K562 (cell line): ENCODE results near the gene CENPN. TPM values are rescaled to one million over a fixed set of nuclear protein-coding genes. Genes with fewer than 3 reads are reported as not detected.

Experiments used
- ATF3 ChIP-seq, 2 experiments: fragments of 450-650 bp in 1 of 2; sonication (generic) in 1 of 2; formaldehyde crosslinking in 1 of 2; IDR thresholded peaks in 1 of 2; conservative IDR thresholded peaks in 1 of 2; 2 replicates each; pipeline versions ENCODE4 v1.6.1 to v1.8.1; 2016 to 2023; ENCODE audit warnings: mild to moderate bottlenecking in 2 of 2, moderate library complexity in 2 of 2, inconsistent platforms in 1 of 2, missing genetic modification reagents in 1 of 2
- BRD9 ChIP-seq: fragments of 450-650 bp; IDR thresholded peaks from 2 replicates; pipeline ENCODE4 v1.6.1; 2018; ENCODE audit warnings: low read depth; ENCODE audit not compliant: partially characterized antibody
- DMBX1 ChIP-seq: fragments of 250-450 bp; sonication (Bioruptor Pico); IDR thresholded peaks from 2 replicates; pipeline ENCODE4 v1.8.0; 2022; ENCODE audit warnings: inconsistent platforms, mild to moderate bottlenecking, moderate library complexity, borderline replicate concordance
- ETS2 ChIP-seq: IDR thresholded peaks from 2 replicates; pipeline ENCODE4 v1.6.1; 2016; ENCODE audit warnings: borderline replicate concordance, missing genetic modification characterization, mild to moderate bottlenecking, moderate library complexity, missing compliant biosample characterization; ENCODE audit not compliant: poor library complexity, severe bottlenecking
- HNRNPK ChIP-seq: fragments of 200-400 bp; formaldehyde crosslinking; IDR thresholded peaks from one replicate; pipeline ENCODE4 v1.6.1; 2018; ENCODE audit warnings: mild to moderate bottlenecking, low read depth, low read length; ENCODE audit not compliant: poor library complexity, severe bottlenecking
- MCM7 ChIP-seq, 2 experiments: fragments of 450-650 bp; IDR thresholded peaks; 2 replicates each; pipeline ENCODE4 v1.6.1; 2016 to 2018
- MIER1 ChIP-seq: fragments of 450-650 bp; IDR thresholded peaks from 2 replicates; pipeline ENCODE4 v1.6.1; 2016; ENCODE audit warnings: antibody characterized with exemption, mild to moderate bottlenecking, low read depth
- NR0B1 ChIP-seq: fragments of 450-650 bp; IDR thresholded peaks from one replicate; pipeline ENCODE4 v1.6.1; 2018; ENCODE audit warnings: mild to moderate bottlenecking, moderate library complexity; ENCODE audit not compliant: partially characterized antibody
- NR1H2 ChIP-seq: sonication (generic); formaldehyde crosslinking; IDR thresholded peaks from 2 replicates; pipeline ENCODE4 v1.4.0; 2020; ENCODE audit warnings: mild to moderate bottlenecking, missing genetic modification reagents
- SPI1 ChIP-seq: IDR thresholded peaks from 2 replicates; pipeline ENCODE4 v1.6.1; 2011; ENCODE audit warnings: low read depth, low read length, control low read depth, borderline replicate concordance
- TEAD2 ChIP-seq: fragments of 450-650 bp; IDR thresholded peaks from 2 replicates; pipeline ENCODE4 v1.6.1; 2016; ENCODE audit warnings: missing genetic modification characterization, control low read depth, missing compliant biosample characterization
- ZBTB26 ChIP-seq: fragments of 450-650 bp; formaldehyde crosslinking; IDR thresholded peaks from 2 replicates; pipeline ENCODE4 v1.4.0; 2022; ENCODE audit warnings: missing genetic modification characterization
- ZBTB33 ChIP-seq: sonication (generic); formaldehyde crosslinking; IDR thresholded peaks from 2 replicates; pipeline ENCODE4 v1.8.1; 2023; ENCODE audit warnings: mild to moderate bottlenecking, missing genetic modification reagents
- ZC3H4 ChIP-seq: sonication (generic); formaldehyde crosslinking; IDR thresholded peaks from 2 replicates; pipeline ENCODE4 v1.9.0; 2021; ENCODE audit warnings: missing genetic modification reagents, borderline replicate concordance
- ZNF12 ChIP-seq: sonication (generic); formaldehyde crosslinking; IDR thresholded peaks from 2 replicates; pipeline ENCODE4 v1.4.0; 2020; ENCODE audit warnings: mild to moderate bottlenecking, missing genetic modification reagents
- ZNF133 ChIP-seq: fragments of 250-450 bp; sonication (Bioruptor Pico); IDR thresholded peaks from 2 replicates; pipeline ENCODE4 v1.4.0; 2020; ENCODE audit warnings: mild to moderate bottlenecking
- ZNF263 ChIP-seq: sonication (generic); formaldehyde crosslinking; IDR thresholded peaks from 2 replicates; pipeline ENCODE4 v1.8.0; 2022; ENCODE audit warnings: mild to moderate bottlenecking, missing genetic modification reagents, borderline replicate concordance
- ZNF408 ChIP-seq: fragments of 250-450 bp; sonication (Bioruptor Pico); IDR thresholded peaks from 2 replicates; pipeline ENCODE4 v1.4.0; 2020; ENCODE audit warnings: low read depth, mild to moderate bottlenecking, moderate library complexity
- ZNF507 ChIP-seq: conservative IDR thresholded peaks from 2 replicates; pipeline ENCODE4 v1.6.1; 2017; ENCODE audit warnings: missing genetic modification characterization, missing compliant biosample characterization
- ZNF830 ChIP-seq: fragments of 250-450 bp; sonication (Bioruptor Pico); IDR thresholded peaks from 2 replicates; pipeline ENCODE4 v1.5.0; 2021; ENCODE audit warnings: mild to moderate bottlenecking
- polyA plus RNA-seq, 8 experiments: library from polyadenylated mRNA; depleted of rRNA in 4 of 8; stranded (reverse) in 5 of 8; unstranded in 3 of 8; fragments of >200 nt; fragmentation: Nextera tagmentation in 2 of 8; fragmentation: Illumina TruSeq in 1 of 8; extraction: Ambion mirVana in 2 of 8; extraction: Trizol in 1 of 8; gene quantifications; 2 replicates each; pipeline versions ENCODE4 v1.2.1 to v1.2.3, GENCODE V29; 2011 to 2014; ENCODE audit warnings: inconsistent platforms in 1 of 8, missing spikeins in 1 of 8
- total RNA-seq, 7 experiments: library from RNA; depleted of rRNA in 6 of 7; stranded (reverse); fragments of >200 nt in 6 of 7; fragmentation: Illumina TruSeq in 2 of 7; extraction: Trizol in 2 of 7; gene quantifications; 2 replicates each; pipeline versions ENCODE4 v1.2.1 to v1.2.3, GENCODE V29; 2011 to 2021; ENCODE audit warnings: low replicate concordance in 1 of 7
- TF ChIP-seq, protein P1 (sequence below): sonication (generic); formaldehyde crosslinking; IDR thresholded peaks from 2 replicates; pipeline ENCODE4 v1.5.0; 2020; ENCODE audit warnings: missing genetic modification reagents

Gene CENPN
- total and polyA plus RNA-seq, 9 of the 15 experiments (the other 6 are each of a cell fraction or from before 2014, with no cell fraction given), result 92.3 to 384 (median 140) TPM

DNA sequence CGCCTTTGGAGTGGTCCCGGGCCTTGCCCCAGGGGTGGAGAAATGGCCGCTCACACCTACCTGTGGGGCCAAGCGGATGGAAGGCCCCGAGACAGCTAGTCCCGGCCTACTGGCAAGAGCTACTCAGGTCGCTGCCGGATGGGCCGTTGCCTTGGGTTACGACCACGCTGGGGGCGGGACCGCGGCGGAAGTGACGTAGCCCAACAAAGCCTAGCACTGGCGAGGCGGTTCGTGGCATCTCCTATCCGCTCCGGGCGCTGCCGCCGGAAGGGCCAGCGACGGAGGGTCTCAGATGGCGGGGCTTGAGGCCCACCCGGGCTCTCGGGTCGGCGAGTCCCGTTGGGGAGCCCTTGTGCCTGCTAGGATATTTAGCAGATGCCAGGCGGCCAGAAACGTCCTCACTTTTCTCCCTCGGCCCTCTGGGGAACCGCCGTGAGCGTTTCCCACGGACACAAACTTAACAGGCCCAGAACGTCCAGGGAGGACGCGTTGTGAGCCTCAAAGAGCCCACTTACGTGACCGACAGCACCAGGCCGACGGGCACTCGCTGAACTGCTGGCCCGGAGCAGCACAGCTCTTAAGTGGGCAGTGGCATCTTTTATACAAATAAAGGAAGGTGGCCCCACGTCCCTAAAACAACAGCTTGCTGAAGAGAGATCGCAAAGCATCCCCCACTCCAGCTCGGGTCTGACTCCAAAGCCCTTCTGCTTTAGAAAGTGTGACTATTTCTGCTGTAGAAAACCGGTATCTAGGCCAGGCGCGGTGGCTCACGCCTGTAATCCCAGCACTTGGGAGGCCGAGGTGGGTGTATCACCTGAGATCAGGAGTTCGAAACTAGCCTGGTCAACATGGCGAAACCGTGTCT is 70.3 kb downstream of the CENPN start, which contains the start of gene C16orf46 (continued):
- TF ChIP-seq ZNF408 (CRISPR knock-in tag) (no peak), ZBTB26 (no peak), DMBX1 (CRISPR knock-in tag) (peak; percentile 55; the same call in 1 of the 2 replicates), BRD9 (no peak), NR0B1 (no peak), ZNF507 (tag) (no peak), HNRNPK (no peak), MIER1 (no peak), ATF3 (IDR thresholded peaks at IDR 0.05) (peak; percentile 54; the same call in 1 of the 2 replicates), ATF3 (CRISPR knock-in tag; conservative IDR thresholded peaks at IDR 0.05) (0 out of 2 replicates have a peak, but pooled peaks have one; percentile 46), ZNF830 (CRISPR knock-in tag) (no peak), MCM7 (IDR thresholded peaks at IDR 0.05) (no peak), NR1H2 (CRISPR knock-in tag) (no peak; the same call in 1 of the 2 replicates), ZNF263 (CRISPR knock-in tag) (no peak), TEAD2 (tag) (no peak), ZBTB33 (CRISPR knock-in tag) (peak; percentile 9; the same call in 1 of the 2 replicates), ETS2 (no peak), ZNF12 (CRISPR knock-in tag) (no peak), ZC3H4 (CRISPR knock-in tag) (no peak; the same call in 1 of the 2 replicates), ZNF133 (CRISPR knock-in tag) (no peak), SPI1 (no peak)
- TF ChIP-seq, protein P1, sequence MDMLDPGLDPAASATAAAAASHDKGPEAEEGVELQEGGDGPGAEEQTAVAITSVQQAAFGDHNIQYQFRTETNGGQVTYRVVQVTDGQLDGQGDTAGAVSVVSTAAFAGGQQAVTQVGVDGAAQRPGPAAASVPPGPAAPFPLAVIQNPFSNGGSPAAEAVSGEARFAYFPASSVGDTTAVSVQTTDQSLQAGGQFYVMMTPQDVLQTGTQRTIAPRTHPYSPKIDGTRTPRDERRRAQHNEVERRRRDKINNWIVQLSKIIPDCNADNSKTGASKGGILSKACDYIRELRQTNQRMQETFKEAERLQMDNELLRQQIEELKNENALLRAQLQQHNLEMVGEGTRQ (CRISPR knock-in tag), result no peak
